ENCODE data around the gene GSK3A. TPM values are rescaled to one million over a fixed set of nuclear protein-coding genes. Genes with fewer than 3 reads are reported as not detected.

GSK3A gene
- total and polyA plus RNA-seq, 9 of the 15 experiments (the other 6 are each of a cell fraction or from before 2014, with no cell fraction given): 0.62 to 90.7 (median 33.3) TPM

- peak; percentile 71 for TF ChIP-seq VEZF1 (CRISPR knock-in tag; IDR thresholded peaks at IDR 0.05)
- peak; percentile 98 for TF ChIP-seq KDM5B (IDR thresholded peaks at IDR 0.05; ENCODE audit: insufficient replicate concordance, low read depth, low read length)
- TF ChIP-seq MYC (IDR thresholded peaks at IDR 0.05; ENCODE audit: low read depth, low read length): peak; percentile 75
- 0 out of 2 replicates have a peak, but pooled peaks have one; percentile 66 for TF ChIP-seq MYC (CRISPR knock-in tag; IDR thresholded peaks at IDR 0.05; ENCODE audit: borderline replicate concordance, low read depth)
- TF ChIP-seq THRAP3 (IDR thresholded peaks at IDR 0.05; ENCODE audit: borderline replicate concordance): no peak
- TF ChIP-seq, protein P1, sequence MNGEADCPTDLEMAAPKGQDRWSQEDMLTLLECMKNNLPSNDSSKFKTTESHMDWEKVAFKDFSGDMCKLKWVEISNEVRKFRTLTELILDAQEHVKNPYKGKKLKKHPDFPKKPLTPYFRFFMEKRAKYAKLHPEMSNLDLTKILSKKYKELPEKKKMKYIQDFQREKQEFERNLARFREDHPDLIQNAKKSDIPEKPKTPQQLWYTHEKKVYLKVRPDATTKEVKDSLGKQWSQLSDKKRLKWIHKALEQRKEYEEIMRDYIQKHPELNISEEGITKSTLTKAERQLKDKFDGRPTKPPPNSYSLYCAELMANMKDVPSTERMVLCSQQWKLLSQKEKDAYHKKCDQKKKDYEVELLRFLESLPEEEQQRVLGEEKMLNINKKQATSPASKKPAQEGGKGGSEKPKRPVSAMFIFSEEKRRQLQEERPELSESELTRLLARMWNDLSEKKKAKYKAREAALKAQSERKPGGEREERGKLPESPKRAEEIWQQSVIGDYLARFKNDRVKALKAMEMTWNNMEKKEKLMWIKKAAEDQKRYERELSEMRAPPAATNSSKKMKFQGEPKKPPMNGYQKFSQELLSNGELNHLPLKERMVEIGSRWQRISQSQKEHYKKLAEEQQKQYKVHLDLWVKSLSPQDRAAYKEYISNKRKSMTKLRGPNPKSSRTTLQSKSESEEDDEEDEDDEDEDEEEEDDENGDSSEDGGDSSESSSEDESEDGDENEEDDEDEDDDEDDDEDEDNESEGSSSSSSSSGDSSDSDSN (IDR thresholded peaks at IDR 0.05; ENCODE audit: borderline replicate concordance in 1 of 2, low read depth in 2 of 2, low read length in 2 of 2): peak; percentile 5 to 59; a peak in 2 of 4 replicates
- peak; percentile 93 for TF ChIP-seq ZNF584 (CRISPR knock-in tag; IDR thresholded peaks at IDR 0.05; ENCODE audit: low read depth)
- no peak for TF ChIP-seq PRMT5 (CRISPR knock-in tag; IDR thresholded peaks at IDR 0.05)
- TF ChIP-seq ZNF589 (CRISPR knock-in tag; IDR thresholded peaks at IDR 0.05; ENCODE audit: low read depth): peak; percentile 38; the same call in 1 of the 2 replicates
- no peak for TF ChIP-seq SLC30A9 (CRISPR knock-in tag; IDR thresholded peaks at IDR 0.05)
- TF ChIP-seq NR4A1 (CRISPR knock-in tag; IDR thresholded peaks at IDR 0.05): 0 out of 2 replicates have a peak, but pooled peaks have one; percentile 54
- peak; percentile 76; the same call in 1 of the 2 replicates for TF ChIP-seq NR4A1 (tag; IDR thresholded peaks at IDR 0.05)
- TF ChIP-seq ZNF444 (CRISPR knock-in tag; IDR thresholded peaks at IDR 0.05): 0 out of 2 replicates have a peak, but pooled peaks have one; percentile 16
- TF ChIP-seq ETS1 (conservative IDR thresholded peaks at IDR 0.05; ENCODE audit: control insufficient read depth, low read depth, low read length): peak; percentile 97
- peak; percentile 86 for TF ChIP-seq CTBP1 (IDR thresholded peaks at IDR 0.05; ENCODE audit: borderline replicate concordance)
- peak; percentile 89 for TF ChIP-seq ZNF175 (CRISPR knock-in tag; IDR thresholded peaks at IDR 0.05; ENCODE audit: low read depth)
- peak; percentile 95 for TF ChIP-seq ZNF766 (CRISPR knock-in tag; conservative IDR thresholded peaks at IDR 0.05)
- TF ChIP-seq SPI1 (IDR thresholded peaks at IDR 0.05; ENCODE audit: borderline replicate concordance, low read depth, low read length): peak; percentile 21; the same call in 1 of the 2 replicates
- TF ChIP-seq RB1 (IDR thresholded peaks at IDR 0.05; ENCODE audit: low read depth): peak; percentile 84
- no peak; the same call in 1 of the 2 replicates for TF ChIP-seq ZNF586 (CRISPR knock-in tag; conservative IDR thresholded peaks at IDR 0.05)
- TF ChIP-seq FOS (IDR thresholded peaks at IDR 0.05; ENCODE audit: extremely low read depth, insufficient read length): no peak
- 0 out of 2 replicates have a peak, but pooled peaks have one; percentile 44 for TF ChIP-seq ZNF431 (CRISPR knock-in tag; IDR thresholded peaks at IDR 0.05)
- no peak for TF ChIP-seq GABPB2 (CRISPR knock-in tag; conservative IDR thresholded peaks at IDR 0.05)
These were observed at the start of gene GSK3A (continued) for GRCh38 chr19:42242512-42243409.
